Measurements from ENCODE around the gene KLF15. TPM values are rescaled to one million over a fixed set of nuclear protein-coding genes. Genes with fewer than 3 reads are reported as not detected.

KLF15 gene
- total RNA-seq, 4 donors from 2014 or later, result 20.6 to 49.2 (median 27.5) TPM

GRCh38 chr3:126340943-126341754, 16.1 kb downstream of the KLF15 start:
- no peak overlapping the region for H3K4me3 ChIP-seq (replicated peaks in 1 of 3)
- no peak for DNase-seq
- no peaks in the 10 kb centered on the region for H3K27me3 ChIP-seq
- H3K36me3 ChIP-seq, result no peaks in the 10 kb centered on the region
- no peaks in the 10 kb centered on the region for H3K9me3 ChIP-seq
- TF ChIP-seq POLR2A (IDR thresholded peaks at IDR 0.05) (no peak), CTCF (IDR thresholded peaks at IDR 0.05) (no peak)
- WGBS, 2 donors, result 87 to 90% methylated on average over 15 to 19 of the region's 19 CpGs
- no peak overlapping the region for H3K27ac ChIP-seq
- no peaks in the 10 kb centered on the region for H3K4me1 ChIP-seq
- intact Hi-C loops (cut with DNase I), result no loop called here

GRCh38 chr3:126340596-126340942, 16.6 kb downstream of the KLF15 start:
- no peaks in the 10 kb centered on the region for H3K4me1 ChIP-seq
- H3K36me3 ChIP-seq, result no peaks in the 10 kb centered on the region
- DNase-seq, result no peak
- no peak overlapping the region for H3K4me3 ChIP-seq (replicated peaks in 1 of 3)
- WGBS, 2 donors, result 72 to 83% methylated on average over 2 to 3 of the region's 3 CpGs
- TF ChIP-seq CTCF (IDR thresholded peaks at IDR 0.05), result no peak
- TF ChIP-seq POLR2A (IDR thresholded peaks at IDR 0.05), result no peak
- H3K9me3 ChIP-seq, result no peaks in the 10 kb centered on the region
- H3K27ac ChIP-seq, result no peak overlapping the region
- intact Hi-C loops (cut with DNase I), result no loop called here
- no peaks in the 10 kb centered on the region for H3K27me3 ChIP-seq

- H3K27ac ChIP-seq, result no peak overlapping the region
- no peaks in the 10 kb centered on the region for H3K9me3 ChIP-seq
- 73 to 81% methylated on average over 3 to 4 of the region's 4 CpGs for WGBS, 2 donors
- no peak overlapping the region for H3K4me3 ChIP-seq (replicated peaks in 1 of 3)
- no peak for DNase-seq
- TF ChIP-seq POLR2A (IDR thresholded peaks at IDR 0.05) (no peak), CTCF (IDR thresholded peaks at IDR 0.05) (no peak)
- no peaks in the 10 kb centered on the region for H3K36me3 ChIP-seq
- no peaks in the 10 kb centered on the region for H3K27me3 ChIP-seq
- intact Hi-C loops (cut with DNase I), result no loop called here
- H3K4me1 ChIP-seq, result no peaks in the 10 kb centered on the region
These were observed 17.1 kb downstream of the KLF15 start for GRCh38 chr3:126340081-126340511.

- intact Hi-C loops (cut with DNase I), result no loop called here
- H3K27me3 ChIP-seq, result no peaks in the 10 kb centered on the region
- TF ChIP-seq CTCF (IDR thresholded peaks at IDR 0.05) (no peak), POLR2A (IDR thresholded peaks at IDR 0.05) (no peak)
- H3K9me3 ChIP-seq, result no peaks in the 10 kb centered on the region
- no peak overlapping the region for H3K27ac ChIP-seq
- H3K36me3 ChIP-seq, result no peaks in the 10 kb centered on the region
- no peak overlapping the region for H3K4me3 ChIP-seq (replicated peaks in 1 of 3)
- no peaks in the 10 kb centered on the region for H3K4me1 ChIP-seq
- 88 to 92% methylated on average over 4 of the region's 4 CpGs for WGBS, 2 donors
- DNase-seq, result no peak
These were observed 17.7 kb downstream of the KLF15 start for GRCh38 chr3:126339466-126339865.

DNA sequence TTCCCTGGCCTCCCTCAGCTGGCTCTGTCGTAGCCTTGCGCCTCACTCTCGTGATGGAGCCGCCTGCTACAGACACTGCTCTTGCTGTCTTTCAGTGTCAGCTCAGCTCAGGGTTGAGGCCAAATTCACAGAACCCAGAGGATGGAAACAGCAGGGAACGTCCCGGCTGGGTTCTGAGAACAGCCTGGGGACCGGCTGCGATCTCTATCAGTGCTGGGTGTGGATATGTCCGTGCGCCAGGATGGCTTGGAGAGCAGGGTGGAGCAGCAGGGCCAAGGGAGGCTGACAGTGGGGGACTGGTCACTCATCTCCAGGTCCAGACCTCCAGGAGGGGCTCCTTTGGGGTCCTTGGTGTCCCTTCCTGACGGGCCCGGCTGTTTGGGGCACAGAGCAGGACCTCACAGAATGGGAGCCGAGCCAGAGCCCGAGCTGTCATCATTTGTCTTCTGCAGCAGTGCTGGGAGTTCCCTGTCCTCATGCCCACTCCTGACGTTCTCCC, 18.4 kb downstream of the KLF15 start:
- Histone ChIP-seq H3K27me3 (no peaks in the 10 kb centered on the region), H3K4me1 (no peaks in the 10 kb centered on the region), H3K9me3 (no peaks in the 10 kb centered on the region), H3K27ac (no peak overlapping the region), H3K36me3 (no peaks in the 10 kb centered on the region), H3K4me3 (replicated peaks in 1 of 3) (no peak overlapping the region)
- intact Hi-C loops (cut with DNase I), result no loop called here
- 65% methylated on average over 13 to 15 of the region's 15 CpGs for WGBS, 2 donors
- no peak for TF ChIP-seq CTCF (IDR thresholded peaks at IDR 0.05)
- DNase-seq, result no peak

Data from thyroid gland (tissue), 4 donors.